ENCODE results near the gene PNRC2.
"Not testable (repeated sequence)": the region's sequence is repeated elsewhere in the genome, so short reads cannot be mapped to it uniquely, and the experiment has no call there.

Gene PNRC2

DNA sequence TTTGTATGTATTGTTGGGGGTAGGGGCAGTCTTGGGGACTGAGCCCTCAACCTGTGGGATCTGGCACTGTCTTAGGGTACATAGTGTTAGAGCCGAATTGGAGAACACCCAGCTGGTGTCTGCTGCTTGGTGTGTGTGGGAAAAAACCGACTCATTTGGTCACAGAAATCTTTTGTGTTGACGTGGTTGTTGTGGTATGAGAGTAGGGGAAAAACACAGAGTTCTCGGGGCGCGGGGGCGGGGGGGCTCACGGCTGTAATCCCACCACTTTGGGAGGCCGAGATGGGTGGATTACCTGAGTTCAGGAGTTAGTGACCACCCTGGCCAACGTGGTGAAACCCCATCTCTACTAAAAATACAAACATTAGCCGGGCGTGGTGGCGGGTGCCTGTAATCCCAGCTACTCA, 35.8 kb downstream of the PNRC2 start:
- no peak for DNase-seq

DNA sequence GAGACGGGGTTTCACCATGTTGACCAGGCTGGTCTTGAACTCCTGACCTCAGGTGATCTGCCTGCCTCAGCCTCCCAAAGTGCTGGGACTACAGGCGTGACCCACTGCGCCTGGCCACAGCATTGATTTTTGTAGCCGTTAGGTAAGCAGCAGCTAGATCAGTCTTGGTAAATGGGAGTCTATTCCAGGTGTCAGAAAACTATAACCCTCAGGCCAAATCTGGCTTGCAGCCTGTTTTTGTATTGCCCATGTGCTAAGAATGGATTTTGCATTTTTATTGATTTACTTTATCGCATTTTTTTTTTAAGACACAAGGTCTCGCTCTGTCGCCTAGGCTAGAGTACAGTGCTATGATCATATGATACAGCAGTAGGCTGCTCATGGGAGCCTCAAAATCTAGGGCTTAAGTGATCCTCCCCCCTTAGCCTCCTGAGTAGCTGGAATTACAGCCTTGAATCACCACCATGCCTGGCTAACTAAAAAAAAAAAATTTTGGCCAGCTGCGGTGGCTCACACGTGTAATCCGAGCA, 37.1 kb downstream of the PNRC2 start:
- DNase-seq = no peak

DNA sequence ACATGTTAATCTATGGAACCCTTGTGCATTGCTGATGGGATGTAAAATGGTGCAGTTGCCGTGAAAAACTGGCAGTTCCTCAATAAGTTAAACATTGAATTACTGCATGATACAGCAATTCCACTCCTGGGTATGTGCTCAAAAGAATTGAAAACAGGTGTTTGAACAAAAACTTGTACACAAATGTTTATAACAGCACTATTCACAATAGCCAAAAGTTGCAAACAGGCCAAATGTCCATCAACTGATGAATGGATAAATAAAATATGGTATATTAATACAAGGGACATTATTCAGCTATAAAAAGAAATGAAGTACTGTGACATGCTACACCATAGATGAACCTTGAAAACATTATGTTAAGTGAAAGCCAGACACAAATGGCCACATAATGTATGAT, 38.2 kb downstream of the PNRC2 start:
- no peak for DNase-seq

DNA sequence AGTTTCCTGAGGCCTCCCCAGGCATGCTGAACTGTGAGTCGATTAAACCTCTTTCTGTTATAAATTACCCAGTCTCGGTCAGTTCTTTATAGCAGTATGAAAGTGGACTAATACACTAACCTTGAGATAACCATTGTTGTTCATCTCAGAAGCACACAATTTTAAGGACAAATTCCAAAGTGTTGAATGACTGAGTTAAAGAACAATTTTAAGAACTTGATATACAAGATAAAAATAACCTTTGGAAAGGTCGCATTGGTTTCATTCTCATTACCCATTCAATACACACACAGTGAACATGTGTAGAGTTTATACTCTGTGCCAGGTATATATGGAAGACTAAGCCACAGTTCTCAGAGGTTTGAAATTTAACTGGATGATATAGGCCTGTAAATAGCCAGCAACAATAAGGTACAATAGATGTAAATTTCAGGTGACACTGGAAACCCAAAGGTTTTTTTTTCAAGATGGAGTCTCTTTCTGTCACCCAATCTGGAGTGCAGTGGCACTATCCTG, 39.6 kb downstream of the PNRC2 start:
- no peak for DNase-seq

DNA sequence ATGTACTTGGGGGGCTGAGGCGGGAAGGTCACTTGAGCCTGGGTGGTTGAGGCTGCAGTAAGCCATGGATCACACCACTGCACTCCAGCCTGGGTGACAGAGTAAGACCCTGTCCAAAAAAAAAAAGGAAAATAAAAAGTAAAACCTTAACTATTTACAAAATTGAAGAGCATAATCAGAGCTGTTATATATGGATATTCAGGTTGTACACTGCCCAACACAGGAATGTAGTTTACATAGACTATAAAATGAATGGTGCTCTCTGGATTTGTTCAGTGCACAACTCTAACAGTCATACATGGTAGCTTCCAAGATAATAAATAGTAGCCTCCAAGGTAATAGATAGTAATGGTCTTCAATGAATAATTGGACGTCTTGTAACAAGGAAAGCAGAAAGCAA, 43.1 kb downstream of the PNRC2 start:
- DNase-seq = no peak

DNA sequence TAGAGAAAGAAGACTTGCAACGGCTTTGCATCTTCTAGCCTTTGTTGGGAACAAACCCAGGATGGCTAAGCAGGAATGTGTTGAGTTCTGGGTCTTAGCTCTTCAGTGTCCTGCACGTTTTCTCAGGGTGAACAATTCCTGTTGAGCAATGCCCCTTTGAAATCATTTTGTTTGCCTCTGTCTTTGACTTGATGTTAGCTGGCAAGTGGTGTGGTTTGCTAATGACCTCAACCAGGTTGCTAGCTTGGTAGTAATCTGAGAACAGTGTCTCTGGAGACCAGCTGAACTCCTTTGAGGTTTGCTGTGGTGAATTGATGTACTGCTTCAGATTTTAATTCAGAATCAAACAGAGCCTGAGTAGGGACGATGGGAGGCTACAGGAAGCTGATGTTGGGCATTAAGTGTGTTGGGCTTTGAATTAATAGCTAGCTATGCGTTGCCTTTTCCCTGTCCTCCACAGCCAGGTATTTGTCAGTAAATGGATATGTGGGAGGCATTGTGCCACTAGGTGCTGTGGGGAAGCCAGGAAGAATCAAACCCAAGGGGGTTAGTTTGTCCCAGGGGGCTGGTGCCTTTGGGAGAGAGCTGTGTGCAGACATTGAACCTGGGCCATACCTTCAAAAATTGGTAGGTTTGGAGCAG, 43.8 kb downstream of the PNRC2 start:
- no peak for DNase-seq

DNA sequence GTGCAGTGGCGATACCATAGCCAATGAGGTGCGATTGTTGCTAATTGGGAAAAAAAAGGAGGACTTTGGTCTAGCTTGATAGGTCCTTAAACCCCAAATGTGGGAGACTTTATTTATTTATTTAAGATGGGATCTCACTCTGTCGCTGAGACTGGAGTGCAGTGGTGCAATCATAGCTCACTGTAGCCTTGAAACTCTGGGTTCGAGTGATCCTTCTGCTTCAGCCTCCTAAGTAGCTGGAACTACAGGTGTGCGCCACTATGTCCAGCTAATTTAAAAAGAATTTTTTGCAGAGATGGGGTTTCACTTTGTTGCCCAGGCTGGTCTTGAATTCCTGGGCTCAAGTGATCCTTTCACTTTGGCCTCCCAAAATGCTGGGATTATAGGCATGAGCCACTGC, 44.5 kb downstream of the PNRC2 start:
- DNase-seq = no peak

DNA sequence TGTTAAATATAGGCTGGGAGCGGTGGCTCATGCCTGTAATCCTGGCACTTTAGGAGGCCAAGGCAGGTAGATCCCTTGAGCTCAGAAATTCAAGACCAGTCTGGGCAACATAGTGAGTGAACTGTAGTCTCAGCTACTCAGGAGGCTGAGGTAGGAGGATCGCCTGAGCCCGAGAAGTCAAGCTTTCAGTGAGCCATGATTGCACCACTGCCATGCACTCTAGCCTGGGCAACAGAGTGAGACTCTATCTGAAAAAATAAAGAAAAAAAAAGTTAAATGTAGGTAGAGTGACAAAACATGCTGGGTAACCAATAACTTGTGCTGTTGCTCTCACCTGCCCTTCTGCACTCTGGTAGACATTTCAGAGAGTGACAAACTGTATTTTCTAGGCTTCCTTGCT, 45.5 kb downstream of the PNRC2 start:
- no peak for DNase-seq

DNA sequence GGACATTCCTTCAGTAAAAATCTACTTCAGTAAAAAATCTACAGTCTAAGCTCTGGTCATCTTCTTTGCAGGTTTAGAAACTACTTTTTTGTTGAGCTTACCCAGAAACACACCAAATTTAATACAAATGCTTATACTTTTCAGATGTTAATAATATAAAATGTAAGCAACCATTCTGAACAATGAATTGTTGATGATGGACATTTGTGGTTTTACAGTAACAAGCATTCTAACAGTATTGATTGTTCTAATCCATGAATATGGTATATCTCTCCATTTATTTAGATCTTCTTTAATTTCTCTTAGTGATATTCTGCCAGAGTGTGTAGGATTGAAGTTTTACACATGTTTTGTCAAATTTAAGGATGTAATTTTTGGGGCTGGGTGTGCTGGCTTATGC, 47.5 kb downstream of the PNRC2 start:
- no peak for DNase-seq

DNA sequence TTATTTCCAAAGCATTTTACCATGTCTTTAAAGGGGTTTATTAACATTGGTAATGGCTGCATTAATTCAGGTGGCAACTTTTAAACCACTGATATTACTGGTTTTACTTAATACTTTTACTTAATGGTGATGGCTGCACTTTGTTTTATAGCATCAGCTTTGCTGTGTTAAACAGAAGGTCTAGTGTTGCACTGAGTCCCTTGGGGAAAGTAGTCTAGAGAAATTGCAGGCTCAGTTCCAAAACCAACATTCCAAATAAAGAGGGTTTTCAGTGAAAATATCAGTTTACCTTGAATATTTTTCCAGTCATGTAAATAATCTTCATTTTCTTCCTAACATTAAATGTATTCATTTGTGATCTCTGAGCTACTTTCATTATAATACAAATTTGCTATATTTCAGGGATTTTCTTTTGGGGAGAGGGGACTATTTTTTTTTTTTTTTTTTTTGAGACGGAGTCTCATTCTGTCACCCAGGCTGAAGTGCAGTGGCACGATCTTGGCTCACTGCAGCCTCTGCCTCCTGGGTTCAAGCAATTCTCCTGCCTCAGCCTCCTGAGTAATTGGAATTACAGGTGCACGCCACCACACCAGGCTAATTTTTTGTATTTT, 49.1 kb downstream of the PNRC2 start:
- DNase-seq = not testable (repeated sequence)

DNA sequence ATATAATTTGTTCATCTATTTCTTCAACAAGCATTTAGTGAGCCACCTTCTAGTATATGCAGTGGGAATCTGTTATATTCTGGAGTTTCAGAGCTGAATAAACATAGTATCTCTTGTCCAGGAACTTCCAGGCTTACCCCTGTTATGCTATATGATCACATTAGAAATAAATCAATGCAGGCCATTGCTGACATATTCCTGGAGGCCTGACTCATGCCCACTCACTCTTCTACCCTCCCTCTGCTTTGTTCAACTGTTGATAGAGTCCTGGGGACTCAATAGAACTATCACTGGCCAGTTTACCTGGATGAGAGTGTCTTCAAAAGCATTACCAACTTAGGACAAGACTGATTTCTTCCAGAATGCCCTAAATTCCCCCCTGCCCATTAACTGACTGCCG, 49.8 kb downstream of the PNRC2 start:
- no peak for DNase-seq

DNA sequence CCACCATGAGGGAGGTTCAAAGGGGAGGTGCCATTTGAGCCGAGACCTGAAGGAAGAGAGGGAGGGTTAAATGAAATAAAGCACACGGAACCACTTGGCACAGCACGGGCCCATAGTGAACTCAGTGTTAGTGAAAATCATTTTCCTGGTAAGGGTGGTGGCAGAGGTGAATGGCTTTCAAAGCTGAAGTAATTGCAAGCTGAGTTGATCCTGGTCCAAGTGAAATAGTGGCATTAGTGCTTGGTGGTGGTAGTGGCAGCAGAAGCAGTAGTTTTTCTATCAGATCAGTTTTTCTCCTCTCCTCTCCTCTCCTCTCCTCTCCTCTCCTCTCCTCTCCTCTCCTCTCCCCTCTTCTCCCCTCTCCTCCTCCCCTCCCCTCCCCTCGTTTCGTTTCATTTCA, 51.0 kb downstream of the PNRC2 start:
- no peak for DNase-seq

DNA sequence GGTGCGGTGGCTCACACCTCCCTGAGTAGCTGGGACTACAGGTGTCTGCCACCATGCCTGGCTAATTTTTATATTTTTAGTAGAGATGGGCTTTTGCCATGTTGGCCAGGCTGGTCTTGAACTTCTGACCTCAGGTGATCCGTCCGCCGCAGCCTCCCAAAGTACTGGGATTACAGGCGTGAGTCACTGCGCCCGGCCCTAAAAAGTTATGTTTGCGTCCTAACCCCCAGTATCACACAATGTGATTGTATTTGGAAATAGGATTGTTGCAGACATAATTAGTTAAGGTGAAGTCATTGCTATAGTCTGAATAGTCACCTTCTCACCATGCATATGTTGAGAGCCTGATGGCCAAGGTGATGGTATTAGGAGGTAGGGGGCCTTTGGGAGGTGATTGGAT, 53.2 kb downstream of the PNRC2 start:
- not testable (repeated sequence) for DNase-seq

Data from CD4-positive, alpha-beta T cell treated with Interleukin-4 for 4 hours (primary cell).